Measurements from ENCODE around the gene NUDT4B. TPM values are rescaled to one million over a fixed set of nuclear protein-coding genes. Genes with fewer than 3 reads are reported as not detected.
"Not testable (repeated sequence)": the region's sequence is repeated elsewhere in the genome, so short reads cannot be mapped to it uniquely, and the experiment has no call there.

Gene NUDT4B
- total RNA-seq, 1 experiment from 2014 or later = not detected

DNA sequence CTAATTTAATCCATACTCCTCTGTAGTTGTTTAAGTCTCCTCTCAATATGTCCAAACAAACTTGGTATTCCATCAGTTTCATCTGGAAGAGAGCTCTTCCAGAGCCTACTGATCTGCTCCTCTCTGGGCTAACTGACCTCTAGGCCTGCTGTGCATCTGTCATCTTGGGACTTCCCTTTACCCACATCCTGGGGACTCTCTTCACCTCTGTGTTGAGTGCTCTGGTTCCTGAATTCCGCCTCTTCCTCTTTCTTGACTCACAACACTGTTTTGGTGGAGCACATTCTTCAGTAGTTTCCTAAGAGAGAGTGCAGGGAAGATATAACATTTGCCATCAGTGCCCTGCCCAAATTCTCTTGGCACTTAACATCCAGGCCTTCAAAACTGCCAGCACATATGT is 13.0 kb upstream of the NUDT4B start:
- H3K27ac ChIP-seq (ENCODE audit: insufficient read length, low read depth, low read length); DNase-seq; H2BK15ac ChIP-seq (ENCODE audit: low read depth, low read length); H3K4me2 ChIP-seq (ENCODE audit: insufficient read depth, insufficient read length, low read length); H3K23me2 ChIP-seq (ENCODE audit: insufficient read length, low read depth, low read length, poor library complexity, severe bottlenecking); H2BK5ac ChIP-seq (ENCODE audit: insufficient read length, low read length); H3K9me3 ChIP-seq (ENCODE audit: control insufficient read depth, low read depth, low read length); H2AK5ac ChIP-seq (ENCODE audit: insufficient read length, low read length); H4K91ac ChIP-seq (ENCODE audit: insufficient read length, low read depth, low read length); H3K9me3 Mint-ChIP-seq; H4K8ac ChIP-seq (replicated peaks; ENCODE audit: insufficient read length, low read depth, low read length); H4K20me1 ChIP-seq (ENCODE audit: control insufficient read depth, insufficient read depth, insufficient read length); H4K5ac ChIP-seq (ENCODE audit: insufficient read length, low read depth, low read length); H3K14ac ChIP-seq (ENCODE audit: insufficient read depth, low read length); H3K27me3 ChIP-seq (ENCODE audit: insufficient read depth, low read length); H3K4ac ChIP-seq (ENCODE audit: low read depth, low read length); H3K27me3 Mint-ChIP-seq (ENCODE audit: low read depth); H3K4me1 Mint-ChIP-seq; H3K36me3 Mint-ChIP-seq (ENCODE audit: insufficient read depth in 1 of 3, low read depth in 3 of 3); H2AFZ ChIP-seq (ENCODE audit: low read length); H3K4me1 ChIP-seq (ENCODE audit: insufficient read depth, low read length); H3T11ph ChIP-seq (ENCODE audit: low read length); H2BK20ac ChIP-seq (ENCODE audit: low read depth, low read length, poor library complexity, severe bottlenecking); H3K9ac ChIP-seq (ENCODE audit: extremely low read depth, insufficient read length, low read length); H3K27ac Mint-ChIP-seq; H3K56ac ChIP-seq (ENCODE audit: insufficient read length, low read depth, low read length); H3K79me1 ChIP-seq (ENCODE audit: insufficient read depth, low read depth, low read length, poor library complexity, severe bottlenecking); H3K79me2 ChIP-seq (ENCODE audit: insufficient read depth, low read length); H3K23ac ChIP-seq (ENCODE audit: insufficient read length, low read depth, low read length); H2BK12ac ChIP-seq (ENCODE audit: insufficient read length, low read depth, low read length); H3K4me3 Mint-ChIP-seq; H3K18ac ChIP-seq (ENCODE audit: insufficient read length, low read depth, low read length); H2BK120ac ChIP-seq (ENCODE audit: low read depth, low read length, poor library complexity, severe bottlenecking): not testable (repeated sequence)
- WGBS (ENCODE audit: extremely low coverage, insufficient read length, low lambda C conversion rate) = no CpG with 5 or more reads among the region's 1 CpG

DNA sequence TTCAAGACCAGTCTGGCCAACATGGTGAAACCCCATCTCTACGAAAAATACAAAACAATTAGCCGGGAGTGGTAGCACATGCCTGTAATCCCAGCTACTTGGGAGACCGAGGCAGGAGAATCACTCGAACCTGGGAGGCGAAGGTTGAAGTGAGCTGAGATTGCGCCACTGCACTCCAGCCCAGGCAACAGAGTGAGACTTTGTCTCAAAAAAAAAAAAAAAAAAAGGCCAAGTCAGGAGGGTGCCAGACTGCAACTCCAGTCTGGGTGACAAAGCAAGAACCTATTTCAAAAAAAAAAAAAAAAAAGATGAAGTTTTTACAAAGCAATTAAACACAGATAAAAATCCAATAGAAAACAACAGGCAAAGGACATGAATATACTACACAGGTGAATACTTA is 9.9 kb upstream of the NUDT4B start:
- H3K27ac Mint-ChIP-seq; H3K36me3 Mint-ChIP-seq (ENCODE audit: insufficient read depth in 1 of 3, low read depth in 3 of 3); H3K79me1 ChIP-seq (ENCODE audit: insufficient read depth, low read depth, low read length, poor library complexity, severe bottlenecking); H4K8ac ChIP-seq (replicated peaks; ENCODE audit: insufficient read length, low read depth, low read length); H3K9me3 Mint-ChIP-seq; H3K18ac ChIP-seq (ENCODE audit: insufficient read length, low read depth, low read length); H3K14ac ChIP-seq (ENCODE audit: insufficient read depth, low read length); H2BK15ac ChIP-seq (ENCODE audit: low read depth, low read length); H3K23ac ChIP-seq (ENCODE audit: insufficient read length, low read depth, low read length); H4K91ac ChIP-seq (ENCODE audit: insufficient read length, low read depth, low read length); H3K79me2 ChIP-seq (ENCODE audit: insufficient read depth, low read length); H2AFZ ChIP-seq (ENCODE audit: low read length); H2BK120ac ChIP-seq (ENCODE audit: low read depth, low read length, poor library complexity, severe bottlenecking); H3K27ac ChIP-seq (ENCODE audit: insufficient read length, low read depth, low read length); H3K4me1 Mint-ChIP-seq; H2BK20ac ChIP-seq (ENCODE audit: low read depth, low read length, poor library complexity, severe bottlenecking); H3T11ph ChIP-seq (ENCODE audit: low read length); H3K4me3 Mint-ChIP-seq; DNase-seq; H2AK5ac ChIP-seq (ENCODE audit: insufficient read length, low read length); H3K4ac ChIP-seq (ENCODE audit: low read depth, low read length); H2BK12ac ChIP-seq (ENCODE audit: insufficient read length, low read depth, low read length); H3K9ac ChIP-seq (ENCODE audit: extremely low read depth, insufficient read length, low read length); H3K56ac ChIP-seq (ENCODE audit: insufficient read length, low read depth, low read length); H3K23me2 ChIP-seq (ENCODE audit: insufficient read length, low read depth, low read length, poor library complexity, severe bottlenecking); H4K20me1 ChIP-seq (ENCODE audit: control insufficient read depth, insufficient read depth, insufficient read length); H3K9me3 ChIP-seq (ENCODE audit: control insufficient read depth, low read depth, low read length); H4K5ac ChIP-seq (ENCODE audit: insufficient read length, low read depth, low read length); H3K27me3 ChIP-seq (ENCODE audit: insufficient read depth, low read length); H2BK5ac ChIP-seq (ENCODE audit: insufficient read length, low read length); H3K27me3 Mint-ChIP-seq (ENCODE audit: low read depth); H3K4me2 ChIP-seq (ENCODE audit: insufficient read depth, insufficient read length, low read length); H3K4me1 ChIP-seq (ENCODE audit: insufficient read depth, low read length): not testable (repeated sequence)
- WGBS (ENCODE audit: extremely low coverage, insufficient read length, low lambda C conversion rate) = no CpG with 5 or more reads among the region's 6 CpGs
